NCI-H1105 treated with DMSO at 0.1 percent for 48 hours (cell line): ENCODE measurements around the gene MIPOL1.
"Not testable (repeated sequence)": the region's sequence is repeated elsewhere in the genome, so short reads cannot be mapped to it uniquely, and the experiment has no call there.

Experiments used
- DNase-seq: peaks from one replicate; lab custom pipeline; 2025; lab: John Stamatoyannopoulos, UW

Gene MIPOL1, protein sequence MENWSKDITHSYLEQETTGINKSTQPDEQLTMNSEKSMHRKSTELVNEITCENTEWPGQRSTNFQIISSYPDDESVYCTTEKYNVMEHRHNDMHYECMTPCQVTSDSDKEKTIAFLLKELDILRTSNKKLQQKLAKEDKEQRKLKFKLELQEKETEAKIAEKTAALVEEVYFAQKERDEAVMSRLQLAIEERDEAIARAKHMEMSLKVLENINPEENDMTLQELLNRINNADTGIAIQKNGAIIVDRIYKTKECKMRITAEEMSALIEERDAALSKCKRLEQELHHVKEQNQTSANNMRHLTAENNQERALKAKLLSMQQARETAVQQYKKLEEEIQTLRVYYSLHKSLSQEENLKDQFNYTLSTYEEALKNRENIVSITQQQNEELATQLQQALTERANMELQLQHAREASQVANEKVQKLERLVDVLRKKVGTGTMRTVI

DNA sequence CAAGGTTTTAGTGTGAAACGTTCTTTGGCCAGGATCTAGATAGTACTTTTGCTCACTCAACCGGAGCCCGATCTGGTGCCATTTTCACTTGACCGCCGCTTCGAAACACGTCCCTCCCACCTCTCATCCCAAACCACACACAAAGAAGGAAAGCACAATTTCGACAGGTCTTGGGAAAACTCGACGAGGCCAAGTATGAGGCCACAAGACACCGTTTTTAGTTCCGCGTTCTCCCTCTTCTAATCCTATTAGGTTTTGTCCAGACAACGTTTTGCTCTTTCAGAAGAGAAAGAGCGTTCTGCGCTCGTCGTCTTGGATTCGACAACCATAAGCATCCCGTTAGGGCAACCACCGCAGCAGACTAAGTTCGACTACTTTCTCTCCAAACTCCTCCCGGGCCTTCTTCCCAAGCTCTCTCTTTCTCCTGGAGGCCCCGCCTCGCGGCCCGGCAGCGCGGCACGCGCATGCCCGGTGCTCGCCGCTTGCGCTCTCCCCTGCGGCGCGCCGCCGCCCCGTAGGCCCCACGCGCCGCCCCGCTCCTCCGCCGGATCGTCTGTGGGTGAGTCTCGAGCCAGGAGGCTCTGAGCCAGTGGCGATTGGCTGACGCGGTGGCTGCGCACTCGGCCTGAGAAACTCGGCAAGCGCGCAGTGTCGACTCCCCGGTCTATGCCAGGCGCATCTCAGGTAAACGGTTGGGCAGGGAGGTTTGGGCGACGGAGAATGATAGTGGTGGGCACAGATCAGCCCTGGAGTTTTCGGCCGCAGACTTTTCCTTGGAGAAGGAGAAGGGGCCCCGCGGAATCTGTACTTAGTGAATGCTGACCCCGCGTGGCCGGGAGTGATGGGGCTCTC lies at the start of gene MIPOL1:
Gene MIPOL1 (plus strand): TSS at position 517 of the 852 bp plus-strand sequence. CDS start 49,952 bp downstream, outside the sequence.
- DNase-seq, result peak; percentile 90

DNA sequence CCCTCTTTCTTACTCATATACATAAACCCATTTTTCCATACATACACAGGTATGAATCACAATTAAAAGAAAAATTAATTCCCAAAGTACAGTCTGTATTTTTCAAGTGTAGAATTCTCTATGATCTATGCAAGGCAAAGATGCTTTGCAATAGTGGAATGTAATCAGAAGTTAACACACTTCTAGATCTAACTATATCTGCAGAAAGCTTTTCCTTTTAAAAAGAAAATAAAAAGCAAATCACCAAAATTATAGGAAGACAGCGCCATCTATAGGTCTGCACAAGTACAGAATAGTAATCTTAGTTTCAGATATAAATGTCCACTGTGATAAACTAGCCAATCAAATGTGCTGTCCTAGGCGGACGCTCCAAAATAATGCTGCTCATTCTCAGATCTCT lies 47.3 kb upstream of the MIPOL1 start:
- DNase-seq, result peak; percentile 74

DNA sequence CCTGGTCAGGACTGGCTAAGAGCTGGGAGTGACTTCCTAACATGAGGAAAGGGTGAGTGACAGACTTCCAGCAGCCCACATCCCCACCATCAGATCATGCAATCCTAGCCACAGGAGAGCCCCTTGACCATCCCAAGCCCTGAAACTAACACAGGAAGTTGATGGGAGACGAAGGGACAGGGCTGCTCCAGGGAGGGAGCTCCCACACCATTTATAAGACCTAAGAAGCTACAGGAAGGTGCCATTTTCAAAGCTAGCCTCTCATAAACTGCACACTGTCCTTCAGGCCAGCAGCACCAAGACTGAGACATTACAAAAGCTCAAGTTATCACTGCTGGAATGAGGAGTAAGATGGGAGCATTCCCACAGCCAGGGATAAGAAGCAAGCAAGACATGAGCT lies 44.7 kb upstream of the MIPOL1 start:
- DNase-seq, result no peak

DNA sequence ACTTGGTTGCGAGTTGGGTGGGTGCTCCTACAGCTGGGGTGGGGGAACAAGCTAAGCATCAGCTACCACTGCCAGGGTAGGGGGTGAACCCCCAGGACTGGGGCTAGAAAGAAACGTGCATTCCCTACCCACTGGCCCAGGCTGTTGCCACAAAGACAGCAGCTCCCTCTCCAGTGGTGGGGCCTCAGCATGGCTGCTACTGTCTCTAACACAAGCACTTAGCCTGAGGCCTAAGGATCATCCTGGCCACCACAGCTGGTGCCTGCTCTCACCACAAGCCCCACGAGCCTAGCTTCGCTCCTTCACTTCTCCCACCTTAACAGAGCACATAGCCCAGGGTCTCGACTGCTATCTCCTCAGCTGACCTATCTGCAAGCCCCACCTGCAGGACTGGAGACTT lies 44.3 kb upstream of the MIPOL1 start:
- no peak for DNase-seq

DNA sequence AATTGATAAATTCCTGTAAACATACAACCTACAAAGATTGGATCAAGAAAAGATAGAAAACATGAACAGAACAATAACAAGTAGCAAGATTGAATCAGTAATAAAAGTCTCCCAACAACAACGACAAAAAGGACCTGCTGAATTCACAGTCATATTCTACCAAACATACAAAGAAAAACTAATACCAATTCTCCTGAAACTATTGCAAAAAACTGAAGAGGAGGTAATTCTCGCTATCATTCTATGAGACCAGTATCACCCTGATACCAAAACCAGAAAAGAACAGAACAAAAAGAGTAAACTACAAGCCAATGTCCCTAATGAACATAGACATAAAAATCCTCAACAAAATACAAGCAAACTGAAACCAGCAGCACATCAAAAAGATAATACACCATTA lies 39.8 kb upstream of the MIPOL1 start:
- no peak for DNase-seq

DNA sequence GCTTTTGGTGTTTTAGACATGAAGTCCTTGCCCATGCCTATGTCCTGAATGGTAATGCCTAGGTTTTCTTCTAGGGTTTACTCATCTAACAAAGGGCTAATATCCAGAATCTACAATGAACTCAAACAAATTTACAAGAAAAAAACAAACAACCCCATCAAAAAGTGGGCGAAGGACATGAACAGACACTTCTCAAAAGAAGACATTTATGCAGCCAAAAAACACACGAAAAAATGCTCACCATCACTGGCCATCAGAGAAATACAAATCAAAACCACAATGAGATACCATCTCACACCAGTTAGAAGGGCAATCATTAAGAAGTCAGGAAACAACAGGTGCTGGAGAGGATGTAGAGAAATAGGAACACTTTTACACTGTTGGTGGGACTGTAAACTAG lies 35.4 kb upstream of the MIPOL1 start:
- DNase-seq, result not testable (repeated sequence)

DNA sequence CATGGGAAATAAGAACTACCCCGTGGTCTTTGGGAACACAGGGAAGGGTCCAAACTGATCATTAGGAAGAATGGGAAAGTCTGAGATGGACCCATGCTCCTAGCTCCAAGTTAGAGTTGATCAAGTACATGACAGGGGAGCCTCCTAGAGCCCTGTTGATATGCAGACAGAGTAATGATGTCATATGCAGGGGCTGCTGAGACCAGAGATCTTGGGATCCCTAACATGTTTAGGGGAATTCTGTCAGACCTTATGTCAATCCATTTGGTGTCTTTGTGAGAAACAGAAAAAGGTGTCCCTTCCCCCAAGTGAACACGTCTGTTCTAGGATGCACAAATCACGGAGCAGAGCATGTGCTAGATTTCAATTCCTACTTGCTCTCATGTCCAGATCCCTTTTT lies 31.9 kb upstream of the MIPOL1 start:
- DNase-seq, result no peak

DNA sequence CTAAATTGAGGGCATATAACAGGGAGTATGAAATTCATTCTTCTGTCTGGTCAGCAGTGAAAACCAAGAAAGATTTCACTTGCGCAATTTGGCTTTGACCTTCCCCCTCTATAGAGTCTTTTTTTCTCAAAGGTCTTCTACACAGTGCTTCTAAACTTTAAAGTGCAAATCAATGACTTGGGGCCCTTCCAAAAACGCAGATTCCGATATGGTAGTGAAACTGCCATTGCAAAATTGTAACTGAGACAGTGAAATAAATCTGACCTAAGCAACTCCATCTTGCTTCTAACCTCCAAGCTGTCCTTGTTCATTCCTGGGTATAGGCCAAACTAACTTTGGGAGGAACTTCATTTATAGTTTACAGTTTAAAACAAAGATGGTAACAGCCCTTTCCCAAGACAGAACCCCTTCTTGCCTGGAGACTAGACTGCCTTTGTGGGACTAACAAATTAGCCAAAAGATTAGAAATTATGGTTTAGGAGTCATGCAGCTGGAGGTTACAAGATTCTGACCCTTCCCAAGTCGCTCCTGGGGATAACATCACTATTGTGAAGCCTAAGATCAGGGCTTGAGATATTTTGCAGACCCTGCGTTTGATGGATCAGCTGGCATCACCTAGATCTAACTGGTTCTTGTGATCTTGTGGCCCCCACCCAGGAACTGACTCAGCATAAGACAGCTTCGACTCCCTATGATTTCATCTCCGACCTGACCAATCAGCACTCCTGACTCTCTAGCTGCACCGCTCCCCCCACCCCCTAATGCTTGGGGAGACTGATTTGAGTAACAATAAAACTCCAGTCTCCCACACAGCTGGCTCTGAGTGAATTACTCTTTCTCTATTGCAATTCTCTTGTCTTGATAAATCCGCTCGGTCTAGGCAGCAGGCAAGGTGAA lies 30.3 kb upstream of the MIPOL1 start:
- DNase-seq, result no peak

DNA sequence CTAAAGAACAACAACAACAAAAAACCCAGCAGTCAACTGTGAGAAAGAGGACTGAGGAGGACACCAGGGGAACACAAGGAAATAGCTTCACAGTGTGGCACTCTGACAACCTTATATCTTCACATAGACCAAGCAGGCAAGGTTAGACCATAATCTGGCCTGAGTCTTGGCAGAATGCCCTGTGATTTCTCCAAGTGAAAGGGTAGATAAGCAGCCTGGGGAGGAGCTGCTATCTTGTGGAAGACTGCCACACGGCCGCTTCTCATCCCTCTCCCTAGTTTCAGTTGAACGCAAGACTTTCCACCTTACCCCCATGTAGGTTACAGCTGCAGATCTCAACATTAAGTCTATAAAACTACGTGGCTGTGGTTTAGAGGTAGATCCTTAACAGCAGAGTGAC lies 29.0 kb upstream of the MIPOL1 start:
- no peak for DNase-seq

DNA sequence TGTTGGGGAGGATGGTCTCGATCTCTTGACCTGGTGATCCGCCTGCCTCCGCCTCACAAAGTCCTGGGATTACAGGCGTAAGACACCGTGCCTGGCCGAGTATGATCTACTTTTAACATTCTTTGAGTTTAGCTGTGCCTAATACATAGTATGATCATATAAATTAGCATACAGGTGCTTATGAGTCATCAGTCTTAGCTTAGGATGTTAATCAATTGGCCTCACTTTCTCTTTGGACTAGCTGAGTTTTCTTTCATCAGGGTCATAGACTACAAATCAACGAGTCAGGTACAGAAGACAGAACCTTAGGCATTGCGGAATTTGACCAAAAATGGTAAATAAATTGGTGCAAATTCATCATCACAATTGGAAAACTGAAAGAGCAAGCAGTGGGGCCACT lies 27.5 kb upstream of the MIPOL1 start:
- DNase-seq, result no peak

DNA sequence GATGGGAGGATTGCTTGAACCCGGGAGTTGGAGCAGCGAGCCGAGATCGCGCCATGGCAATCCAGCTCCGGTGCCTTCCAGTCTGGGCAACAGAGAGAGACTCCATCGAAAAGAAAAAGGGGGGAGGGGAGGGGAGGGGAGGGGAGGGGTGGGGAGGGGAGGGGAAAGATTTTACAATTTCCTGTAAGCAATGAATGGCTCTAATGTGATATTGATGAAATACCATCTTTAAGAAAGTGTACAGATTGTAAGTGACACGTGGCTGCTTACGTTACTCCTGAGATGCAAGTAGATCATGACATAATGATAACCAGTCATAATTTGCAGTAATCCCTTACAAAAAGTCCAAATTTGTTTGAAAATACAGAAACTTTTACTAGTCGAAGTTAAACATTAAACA lies 26.7 kb upstream of the MIPOL1 start:
- no peak for DNase-seq

DNA sequence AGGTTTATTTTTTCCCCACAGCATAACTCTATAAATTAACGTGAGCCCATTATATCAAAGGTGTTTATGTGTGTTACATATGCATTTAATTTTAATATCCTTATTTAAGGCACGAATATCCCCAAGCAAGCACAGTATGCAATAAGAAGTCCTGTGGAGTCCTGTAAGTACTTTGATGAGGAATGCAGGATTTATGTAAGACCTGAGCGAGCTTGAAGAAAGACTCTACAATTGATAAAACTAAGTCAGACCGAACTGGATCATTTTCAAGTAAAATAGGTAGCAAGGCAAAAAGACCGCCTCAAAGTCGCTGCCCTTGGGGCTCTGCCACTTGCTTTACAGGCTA lies 26.1 kb upstream of the MIPOL1 start:
- no peak for DNase-seq

DNA sequence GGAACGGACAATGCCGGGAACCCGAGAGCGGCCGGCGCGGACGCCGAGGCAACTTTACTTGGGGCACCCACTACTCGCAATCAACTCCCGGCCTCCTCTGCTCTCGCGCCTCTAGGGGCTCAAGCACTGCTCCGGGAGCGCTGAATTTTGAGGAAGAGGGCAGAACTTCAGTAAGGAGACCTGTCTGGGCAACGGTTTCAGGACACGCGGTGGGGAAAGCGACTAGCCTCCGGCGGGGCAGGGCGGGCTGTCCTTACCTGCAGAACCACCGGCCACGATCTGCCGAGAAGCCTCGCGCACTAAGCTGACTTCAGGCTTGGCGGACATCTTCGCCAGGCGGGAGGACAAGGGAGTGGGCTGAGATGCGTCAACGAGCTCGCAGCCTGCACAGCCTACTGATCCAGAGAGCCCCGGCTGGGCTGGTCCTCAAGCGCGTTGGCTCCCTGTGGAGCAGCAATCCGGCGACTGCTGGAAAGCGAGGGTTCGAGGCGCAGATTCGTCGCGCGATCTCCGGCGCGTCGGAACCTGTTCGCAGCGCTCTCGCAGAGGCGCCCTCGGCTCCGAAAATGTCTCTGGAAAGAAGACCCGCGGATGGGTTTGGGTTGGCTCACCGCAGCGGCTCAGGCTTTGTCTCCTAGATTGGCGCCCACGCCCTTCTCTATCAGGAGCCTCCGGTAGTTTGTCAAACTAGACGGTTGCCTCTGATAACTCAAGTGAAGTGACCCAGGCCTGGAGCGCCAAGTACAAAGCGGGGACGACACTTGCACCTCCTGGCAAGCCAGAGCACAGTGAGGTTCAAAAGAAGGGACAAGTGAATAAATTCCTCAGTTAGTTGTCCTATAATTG lies 25.5 kb upstream of the MIPOL1 start, which contains the start of gene SLC25A21:
Gene SLC25A21 (minus strand): TSS at position 583 of the 846 bp plus-strand sequence.
- peak; percentile 90 for DNase-seq

DNA sequence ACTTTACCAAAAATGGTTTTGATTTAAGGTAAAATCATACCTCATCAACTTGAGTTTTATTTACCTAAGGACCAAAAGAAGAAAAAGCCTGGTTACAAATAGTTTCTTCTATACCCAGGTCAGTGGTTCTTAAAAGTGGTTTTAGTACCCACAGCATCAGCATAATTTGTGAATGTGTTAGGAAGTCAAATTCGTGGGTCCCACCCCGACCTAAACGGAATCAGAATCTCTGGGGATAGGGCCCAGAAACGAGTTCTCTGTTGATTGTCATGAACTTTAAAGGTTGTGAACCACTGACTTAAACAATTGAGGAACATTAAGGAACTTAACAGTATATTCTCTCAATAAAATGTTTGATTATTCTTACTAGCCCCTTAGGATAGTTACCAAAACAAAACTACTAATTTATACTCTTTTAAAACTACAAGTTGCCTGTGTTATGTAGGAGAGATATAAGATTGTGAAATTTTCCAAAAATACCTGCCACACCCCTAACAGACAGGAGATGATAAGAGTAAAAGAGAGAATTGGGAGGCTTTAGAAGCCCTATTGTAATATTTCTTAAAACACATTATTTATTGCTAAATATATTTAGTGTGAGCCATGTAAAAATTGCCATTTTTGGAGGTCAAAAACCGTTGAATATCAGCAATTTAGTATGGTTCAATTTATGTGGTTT lies 24.7 kb upstream of the MIPOL1 start:
- DNase-seq, result no peak

DNA sequence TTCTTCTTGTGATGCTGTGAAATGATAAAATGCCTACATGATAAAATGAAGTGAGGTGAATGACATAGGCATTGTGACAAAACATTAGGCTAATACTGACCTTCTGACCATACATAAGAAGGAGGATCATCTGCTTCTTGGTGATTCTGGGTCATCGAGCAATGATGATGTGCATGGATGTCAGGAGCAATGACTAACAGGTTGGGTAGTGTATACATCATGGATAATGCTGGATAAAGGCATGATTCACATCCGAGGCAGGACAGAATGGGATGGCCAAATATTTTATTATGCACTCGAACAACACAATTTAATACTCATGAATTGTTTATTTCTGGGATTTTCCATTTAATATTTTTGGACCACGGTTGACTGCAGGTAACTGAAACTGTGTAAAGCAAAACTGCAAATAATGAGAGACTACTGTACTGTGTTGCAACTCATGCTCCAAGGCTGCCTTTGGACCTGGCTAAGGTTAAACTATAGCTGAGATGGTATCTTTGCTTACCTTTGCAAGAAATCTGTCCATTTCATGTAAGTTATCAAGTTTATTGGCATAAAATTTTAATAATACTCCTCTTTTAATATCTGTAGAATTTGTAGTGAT lies 17.7 kb upstream of the MIPOL1 start:
- DNase-seq, result no peak

DNA sequence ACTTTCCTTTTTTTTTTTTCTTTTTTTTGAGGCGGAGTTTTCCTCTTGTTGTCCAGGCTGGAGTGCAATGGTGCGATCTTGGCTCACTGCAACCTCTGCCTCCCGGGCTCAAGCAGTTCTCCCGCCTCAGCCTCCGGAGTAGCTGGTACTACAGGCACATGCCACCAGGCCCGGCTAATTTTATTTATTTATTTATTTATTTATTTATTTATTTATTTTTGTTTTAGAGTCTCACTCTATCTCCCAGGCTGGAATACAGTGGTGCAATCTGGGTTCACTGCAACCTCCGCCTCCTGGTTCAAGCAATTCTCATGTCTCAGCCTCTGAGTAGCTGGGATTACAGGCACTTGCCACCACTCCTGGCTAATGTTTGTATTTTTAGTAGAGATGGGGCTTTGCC lies 16.9 kb upstream of the MIPOL1 start:
- DNase-seq, result not testable (repeated sequence)

DNA sequence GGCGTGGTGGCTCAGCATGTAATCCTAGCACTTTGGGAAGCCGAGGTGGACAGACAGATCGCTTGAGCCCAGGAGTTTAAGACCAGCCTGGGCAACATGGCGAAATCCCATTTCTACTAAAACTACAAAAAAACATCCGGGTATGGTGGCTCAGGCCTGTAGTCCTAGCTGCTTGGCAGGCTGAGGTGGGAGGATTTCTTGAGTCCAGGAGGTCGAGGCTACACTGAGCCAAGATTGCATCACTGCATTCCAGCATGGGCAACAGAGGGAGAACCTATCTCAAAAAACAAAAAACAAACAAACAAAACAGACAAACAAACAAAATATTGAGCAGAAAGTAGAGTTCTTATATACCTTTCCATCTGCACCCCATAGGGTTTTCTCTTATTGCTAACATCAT lies 16.3 kb upstream of the MIPOL1 start:
- no peak for DNase-seq

DNA sequence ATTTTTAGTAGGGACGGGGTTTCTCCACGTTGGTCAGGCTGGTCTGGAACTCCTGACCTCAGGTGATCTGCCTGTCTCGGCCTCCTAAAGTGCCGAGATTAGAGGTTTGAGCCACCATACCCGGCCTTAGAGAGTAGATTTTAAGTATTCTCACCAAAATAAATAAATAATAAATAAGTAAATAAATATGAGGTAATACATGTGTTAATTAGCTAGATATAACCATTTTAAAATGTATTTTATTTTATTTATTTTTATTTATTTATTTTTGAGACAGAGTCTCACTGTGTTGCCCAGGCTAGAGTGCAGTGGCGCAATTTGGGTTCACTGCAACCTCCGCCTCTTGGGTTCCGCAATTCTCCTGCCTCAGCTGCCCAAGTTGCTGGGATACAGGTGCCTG lies 13.2 kb upstream of the MIPOL1 start:
- DNase-seq, result not testable (repeated sequence)

DNA sequence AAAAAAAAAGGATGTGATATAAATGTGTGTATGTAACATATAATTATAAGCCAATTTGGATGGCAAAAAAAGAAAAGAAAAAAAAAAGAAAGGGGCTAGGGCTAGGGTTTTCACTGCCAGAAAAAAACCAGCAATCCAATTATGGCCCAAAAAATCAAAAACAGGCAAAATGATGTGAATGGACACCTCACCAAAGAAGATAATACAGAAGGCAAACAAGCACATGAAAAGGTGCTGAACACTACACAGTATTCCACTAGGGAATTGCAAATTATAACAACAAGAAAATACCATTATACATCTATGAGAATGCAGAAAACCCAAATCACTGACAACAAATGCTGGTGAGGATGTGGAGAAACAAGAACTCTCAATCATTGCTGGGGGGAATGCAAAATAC lies 12.1 kb upstream of the MIPOL1 start:
- DNase-seq, result no peak

DNA sequence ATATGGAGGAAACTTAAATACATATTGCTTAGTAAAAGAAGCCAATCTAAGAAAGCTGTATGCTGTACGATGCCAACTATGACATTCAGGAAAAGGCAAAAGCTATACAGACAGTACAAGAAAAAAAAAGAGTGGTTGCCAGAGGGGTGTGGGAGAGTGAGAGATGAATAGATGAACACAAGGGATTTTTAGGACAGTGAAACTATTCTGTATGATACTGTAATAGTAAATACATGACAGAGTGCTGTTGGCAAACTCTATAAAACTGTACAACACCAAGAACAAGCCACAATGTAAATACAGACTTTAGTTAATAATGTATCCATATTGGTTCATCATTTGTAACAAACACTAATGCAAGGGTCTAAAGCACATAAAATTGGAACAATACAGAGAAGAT lies 10.9 kb upstream of the MIPOL1 start:
- DNase-seq, result no peak
